H1 (cell line): ENCODE measurements around the gene PDSS1. TPM values are rescaled to one million over a fixed set of nuclear protein-coding genes. Genes with fewer than 3 reads are reported as not detected.

ENCODE experiments used
- CTCF ChIA-PET: fragments of 300-600 bp; sonication (Branson Sonifier 250); formaldehyde crosslinking; loops from one replicate; lab custom pipeline; 2021; ENCODE audit not compliant: partially characterized antibody; lab: Charles Lee
- POLR2A ChIA-PET: fragments of 300-600 bp; sonication (Branson Sonifier 250); formaldehyde crosslinking; loops from one replicate; lab custom pipeline; 2021; ENCODE audit warnings: inconsistent platforms; ENCODE audit not compliant: partially characterized antibody; lab: Charles Lee
- DNase-seq, 2 experiments: peaks; one replicate each; pipeline versions ENCODE4 v3.0.0 to v3.0.0-alpha.2; 2010 to 2022; ENCODE audit warnings: low spot score in 2 of 2, low read depth in 1 of 2, mixed read lengths in 1 of 2
- FAIRE-seq: peaks from 2 replicates; lab custom pipeline; 2011; peaks lifted over from hg19 to GRCh38; lab: Jason Lieb, UNC
- H2AFZ ChIP-seq: 2 replicates; pipeline ENCODE4 v1.8.1; 2012; ENCODE audit warnings: low read length, inconsistent platforms
- H2AK5ac ChIP-seq: 2 replicates; pipeline ENCODE4 v1.6.1; 2013; ENCODE audit warnings: low read depth, low read length
- H2BK120ac ChIP-seq: replicated peaks from 2 replicates; pipeline ENCODE3; 2013; ENCODE audit warnings: low read depth, low read length, inconsistent platforms
- H2BK12ac ChIP-seq: 2 replicates; pipeline ENCODE4 v1.6.1; 2013; ENCODE audit warnings: low read depth, low read length
- H2BK15ac ChIP-seq: 2 replicates; pipeline ENCODE4 v1.6.1; 2013; ENCODE audit warnings: low read length
- H2BK20ac ChIP-seq: 2 replicates; pipeline ENCODE4 v1.6.1; 2013; ENCODE audit warnings: low read length
- H2BK5ac ChIP-seq: 2 replicates; pipeline ENCODE4 v1.6.1; 2013; ENCODE audit warnings: low read depth, low read length
- H3K14ac ChIP-seq: 2 replicates; pipeline ENCODE4 v1.6.1; 2013; ENCODE audit warnings: inconsistent platforms; ENCODE audit not compliant: insufficient read length
- H3K18ac ChIP-seq: 2 replicates; pipeline ENCODE4 v1.6.1; 2013; ENCODE audit warnings: low read length; ENCODE audit errors: extremely low read depth
- H3K23ac ChIP-seq: 2 replicates; pipeline ENCODE4 v1.6.1; 2013; ENCODE audit warnings: inconsistent platforms; ENCODE audit not compliant: insufficient read length
- H3K23me2 ChIP-seq: 2 replicates; pipeline ENCODE4 v1.6.1; 2013; ENCODE audit warnings: low read depth, low read length
- H3K27ac ChIP-seq: 2 replicates; pipeline ENCODE4 v1.6.1; 2011; ENCODE audit warnings: low read depth, low read length, inconsistent platforms
- H3K27me3 ChIP-seq, 4 experiments: replicated peaks in 1 of 4; 1 replicate in 1 of 4; 2 replicates in 3 of 4; pipeline versions ENCODE4 v1.6.1 to v1.8.1; 2011 to 2013; ENCODE audit warnings: low read length in 3 of 4, mild to moderate bottlenecking in 3 of 4, inconsistent platforms in 2 of 4, mixed read lengths in 2 of 4, moderate library complexity in 1 of 4; ENCODE audit not compliant: control insufficient read depth in 3 of 4, insufficient read depth in 3 of 4; ENCODE audit errors: extremely low read depth in 1 of 4
- H3K36me3 ChIP-seq, 4 experiments: 2 replicates each; pipeline versions ENCODE4 v1.6.1 to v1.8.1; 2011 to 2013; ENCODE audit warnings: mild to moderate bottlenecking in 4 of 4, low read length in 3 of 4, moderate library complexity in 2 of 4, control low read depth in 1 of 4, inconsistent platforms in 1 of 4; ENCODE audit not compliant: insufficient read depth in 4 of 4, control insufficient read depth in 2 of 4
- H3K4ac ChIP-seq: replicated peaks from 2 replicates; pipeline ENCODE3; 2013; ENCODE audit warnings: low read length, low read depth, mixed read lengths, inconsistent platforms; ENCODE audit not compliant: insufficient read length
- H3K4me1 ChIP-seq, 4 experiments: replicated peaks in 1 of 4; 1 replicate in 1 of 4; 2 replicates in 3 of 4; pipeline versions ENCODE4 v1.6.1 to v1.8.1; 2011 to 2013; ENCODE audit warnings: low read length in 3 of 4, inconsistent platforms in 2 of 4, mixed read lengths in 1 of 4; ENCODE audit not compliant: insufficient read depth in 4 of 4, control insufficient read depth in 3 of 4
- H3K4me2 ChIP-seq, 2 experiments: 2 replicates each; pipeline versions ENCODE4 v1.6.1 to v1.8.1; 2011 to 2013; ENCODE audit warnings: low read depth in 2 of 2, low read length in 2 of 2, control low read depth in 1 of 2, inconsistent platforms in 1 of 2, mild to moderate bottlenecking in 1 of 2; ENCODE audit not compliant: insufficient read depth in 1 of 2
- H3K4me3 ChIP-seq, 4 experiments: fragments of 200-600, 300-600 bp in 1 of 4; sonication (generic), shearing (Covaris generic), sonication (Bioruptor Twin) in 1 of 4; 2 replicates each; pipeline versions ENCODE4 v1.5.1 to v1.8.1; 2011 to 2016; ENCODE audit warnings: low read length in 4 of 4, low read depth in 3 of 4, control low read depth in 2 of 4, inconsistent platforms in 2 of 4, mild to moderate bottlenecking in 2 of 4, mixed read lengths in 1 of 4, moderate library complexity in 1 of 4; ENCODE audit not compliant: insufficient read depth in 2 of 4; ENCODE audit errors: extremely low read depth in 1 of 4
- H3K56ac ChIP-seq: replicated peaks from 2 replicates; pipeline ENCODE3; 2013; ENCODE audit warnings: low read depth, mild to moderate bottlenecking, mixed read lengths, low read length, inconsistent platforms; ENCODE audit not compliant: insufficient read length
- H3K79me1 ChIP-seq: 2 replicates; pipeline ENCODE4 v1.6.1; 2013; ENCODE audit warnings: low read depth, low read length, control low read depth
- H3K79me2 ChIP-seq, 2 experiments: 2 replicates each; pipeline versions ENCODE4 v1.6.1 to v1.8.1; 2012 to 2013; ENCODE audit warnings: low read length in 2 of 2, mild to moderate bottlenecking in 2 of 2, inconsistent platforms in 1 of 2; ENCODE audit not compliant: insufficient read depth in 2 of 2, control insufficient read depth in 1 of 2
- H3K9ac ChIP-seq, 4 experiments: replicated peaks in 1 of 4; 1 replicate in 1 of 4; 2 replicates in 3 of 4; pipeline versions ENCODE4 v1.6.1 to v1.8.1; 2011 to 2013; ENCODE audit warnings: low read depth in 3 of 4, low read length in 3 of 4, control low read depth in 2 of 4, mild to moderate bottlenecking in 2 of 4, moderate library complexity in 2 of 4, inconsistent platforms in 1 of 4; ENCODE audit errors: extremely low read depth in 1 of 4
- H3K9me3 ChIP-seq, 2 experiments: 2 replicates each; pipeline versions ENCODE4 v1.6.1 to v1.8.1; 2012 to 2013; ENCODE audit warnings: mild to moderate bottlenecking in 2 of 2, moderate library complexity in 2 of 2, control low read depth in 1 of 2, inconsistent platforms in 1 of 2, low read depth in 1 of 2, low read length in 1 of 2, mixed read lengths in 1 of 2; ENCODE audit not compliant: insufficient read depth in 2 of 2
- H4K20me1 ChIP-seq, 2 experiments: replicated peaks in 1 of 2; 2 replicates each; pipeline versions ENCODE3 to v1.8.1; 2011 to 2013; ENCODE audit warnings: inconsistent platforms in 2 of 2, low read length in 2 of 2, mild to moderate bottlenecking in 1 of 2; ENCODE audit not compliant: insufficient read depth in 2 of 2, control insufficient read depth in 1 of 2
- H4K5ac ChIP-seq: 2 replicates; pipeline ENCODE4 v1.6.1; 2013; ENCODE audit warnings: low read length, low read depth, mixed read lengths, inconsistent platforms; ENCODE audit not compliant: insufficient read length
- H4K8ac ChIP-seq: 2 replicates; pipeline ENCODE4 v1.8.0; 2013; ENCODE audit warnings: mild to moderate bottlenecking, moderate library complexity, low read length, inconsistent platforms; ENCODE audit not compliant: insufficient read depth; ENCODE audit errors: extremely low read depth
- H4K91ac ChIP-seq: replicated peaks from 2 replicates; pipeline ENCODE3; 2013; ENCODE audit warnings: low read length, mixed read lengths, inconsistent platforms; ENCODE audit not compliant: insufficient read length
- HDAC6 ChIP-seq: IDR thresholded peaks from one replicate; pipeline ENCODE4 v1.7.1; 2012; ENCODE audit warnings: low read depth, mild to moderate bottlenecking, inconsistent platforms, low read length, moderate library complexity
- SAP30 ChIP-seq: fragments of 300-600 bp; sonication (generic); IDR thresholded peaks from 2 replicates; pipeline ENCODE4 v1.7.1; 2012; ENCODE audit warnings: low read length, moderate library complexity, mild to moderate bottlenecking, inconsistent platforms; ENCODE audit not compliant: insufficient read depth, insufficient replicate concordance
- TAF1 ChIP-seq: IDR thresholded peaks from 2 replicates; pipeline ENCODE4 v1.6.1; 2011; ENCODE audit warnings: mild to moderate bottlenecking, low read depth, low read length
- WGBS, 2 experiments: shearing (Covaris generic) in 1 of 2; methylation state at CpG; one replicate each; pipeline versions ENCODE4 v1.1.6 to v1.1.7; 2013 to 2015; ENCODE audit warnings: low lambda C conversion rate in 2 of 2, mixed read lengths in 2 of 2, inconsistent platforms in 1 of 2, low coverage in 1 of 2, missing lambda C conversion rate in 1 of 2; ENCODE audit not compliant: insufficient replicate concordance in 2 of 2, insufficient coverage in 1 of 2, insufficient read length in 1 of 2; ENCODE audit errors: extremely low coverage in 1 of 2, missing lambda C conversion rate in 1 of 2; 5-methylcytosine and 5-hydroxymethylcytosine counted together
- polyA plus RNA-seq, 7 experiments: library from polyadenylated mRNA; depleted of rRNA in 3 of 7; stranded (reverse) in 5 of 7; unstranded in 2 of 7; fragments of >200 nt in 5 of 7; fragments of 200-250 nt in 2 of 7; gene quantifications; 1 replicate in 5 of 7; 2 replicates in 1 of 7; 4 replicates in 1 of 7; pipeline versions ENCODE4 v1.2.1 to v1.2.3, GENCODE V29; 2011 to 2013; ENCODE audit warnings: missing spikeins in 2 of 7, mixed read lengths in 2 of 7
- total RNA-seq: library from RNA; stranded (reverse); fragmentation: NEBNext Ultra II Directional; extraction: Animal tissue kit (Norgen Biotek cat#: 25700); gene quantifications from 2 replicates; pipeline ENCODE4 v1.2.1, GENCODE V29; 2021

Gene PDSS1
- total and polyA plus RNA-seq, 2 of the 8 experiments (the other 6 are each of a cell fraction or from before 2014, with no cell fraction given) = 21.3 to 26.0 TPM

DNA sequence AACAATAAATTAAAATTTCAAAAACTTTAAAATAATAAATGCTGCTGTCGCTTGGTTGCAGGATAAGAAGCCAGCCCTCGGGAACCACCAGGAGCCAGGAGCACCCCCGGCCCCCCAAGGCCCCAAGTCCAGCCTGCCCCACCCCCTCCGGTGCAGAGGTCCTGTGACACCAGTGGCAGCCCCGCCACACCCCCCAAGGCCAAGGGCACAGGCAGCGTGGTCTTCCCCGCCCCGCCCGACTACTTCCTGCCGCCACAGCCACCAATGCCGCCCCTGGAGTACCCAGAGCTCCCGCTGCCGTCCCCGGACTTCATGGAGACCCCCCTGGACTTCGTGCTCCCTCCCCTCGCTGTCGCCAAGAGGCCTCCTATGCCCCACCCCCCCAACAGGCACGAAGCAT lies 44.5 kb upstream of the PDSS1 start:
- FAIRE-seq = no peak
- Histone ChIP-seq H3K14ac (no peak overlapping the region), H3K4me3 (no peak overlapping the region), H3K4me1 (no peaks in the 10 kb centered on the region), H3K4me2 (no peak overlapping the region), H2BK20ac (no peak overlapping the region), H2BK120ac (no peak overlapping the region), H3K79me2 (no peaks in the 10 kb centered on the region), H3K18ac (no peak overlapping the region), H3K27ac (no peak overlapping the region), H2BK15ac (no peak overlapping the region), H3K9me3 (no peaks in the 10 kb centered on the region), H3K23ac (no peak overlapping the region), H2AK5ac (no peak overlapping the region), H3K27me3 (no peaks in the 10 kb centered on the region), H3K23me2 (no peaks in the 10 kb centered on the region), H3K36me3 (no peaks in the 10 kb centered on the region), H4K91ac (no peak overlapping the region), H4K20me1 (no peaks in the 10 kb centered on the region), H3K9ac (no peak overlapping the region), H4K8ac (no peak overlapping the region), H4K5ac (no peak overlapping the region), H2BK12ac (no peak overlapping the region), H3K4ac (no peak overlapping the region), H2AFZ (no peak overlapping the region), H2BK5ac (no peak overlapping the region), H3K56ac (no peak overlapping the region), H3K79me1 (no peaks in the 10 kb centered on the region)
- ChIA-PET CTCF (no interaction called here), POLR2A (no interaction called here)
- WGBS, 2 experiments = 90% methylated on average over 2 of the region's 18 CpGs; no CpG with 5 or more reads in 1 of the 2 experiments
- no peak for DNase-seq
- no peak for TF ChIP-seq HDAC6
- no peak for TF ChIP-seq SAP30
- TF ChIP-seq TAF1 = no peak
